CD4-positive, alpha-beta T cell (primary cell): ENCODE measurements around the gene OR52E1. TPM values are rescaled to one million over a fixed set of nuclear protein-coding genes. Genes with fewer than 3 reads are reported as not detected.

Experiments
- ATAC-seq: fragments of 200-7000 bp; cut with Tn5 transposase; one replicate; pipeline ENCODE4 v1.10.0; 2022; ENCODE audit warnings: mild to moderate bottlenecking; ENCODE audit not compliant: poor library complexity
- CTCF ChIA-PET: fragments of 350-600 bp; sonication (Branson Sonifier 250); formaldehyde crosslinking; loops from one replicate; lab custom pipeline; 2021; ENCODE audit warnings: antibody characterized with exemption, inconsistent platforms; lab: Charles Lee
- POLR2A ChIA-PET: fragments of 350-600 bp; sonication (Branson Sonifier 250); formaldehyde crosslinking; loops from one replicate; lab custom pipeline; 2021; ENCODE audit warnings: antibody characterized with exemption, inconsistent platforms; lab: Charles Lee
- DNase-seq, 14 experiments: peaks; one replicate each; pipeline ENCODE4 v3.0.0-alpha.2; 2013 to 2020; ENCODE audit warnings: mixed read lengths in 2 of 14
- H3K27ac ChIP-seq, 2 donors: one replicate each; pipeline versions ENCODE4 v1.5.1 to v1.7.0; 2013; ENCODE audit warnings: low read length in 2 of 2, low read depth in 1 of 2, mild to moderate bottlenecking in 1 of 2
- H3K27me3 ChIP-seq, 2 experiments: 1 replicate in 1 of 2; 2 replicates in 1 of 2; pipeline versions ENCODE4 v1.6.1 to v1.7.0; 2013; ENCODE audit warnings: low read length in 2 of 2, control low read depth in 1 of 2, mild to moderate bottlenecking in 1 of 2, moderate library complexity in 1 of 2; ENCODE audit not compliant: insufficient read depth in 2 of 2, control insufficient read depth in 1 of 2
- H3K36me3 ChIP-seq: one replicate; pipeline ENCODE4 v1.6.1; 2013; ENCODE audit warnings: low read length, control low read depth; ENCODE audit not compliant: insufficient read depth
- H3K4me1 ChIP-seq: one replicate; pipeline ENCODE4 v1.6.1; 2013; ENCODE audit warnings: low read length, control low read depth; ENCODE audit not compliant: insufficient read depth
- H3K4me3 ChIP-seq: one replicate; pipeline ENCODE4 v1.5.1; 2013; ENCODE audit warnings: mild to moderate bottlenecking, low read length, moderate library complexity
- H3K9me3 ChIP-seq, 2 experiments: 1 replicate in 1 of 2; 2 replicates in 1 of 2; pipeline versions ENCODE4 v1.6.1 to v1.7.0; 2013; ENCODE audit warnings: low read length in 2 of 2, mild to moderate bottlenecking in 2 of 2, control low read depth in 1 of 2, moderate library complexity in 1 of 2; ENCODE audit not compliant: control insufficient read depth in 1 of 2, insufficient read depth in 1 of 2
- H3K27ac Mint-ChIP-seq: one replicate; pipeline ENCODE4 v1.8.0; 2020; ENCODE audit warnings: mixed read lengths
- H3K27me3 Mint-ChIP-seq: one replicate; pipeline ENCODE4 v1.8.0; 2021; ENCODE audit warnings: mixed read lengths
- H3K36me3 Mint-ChIP-seq: one replicate; pipeline ENCODE4 v1.8.0; 2021; ENCODE audit warnings: low read depth, mixed read lengths
- H3K4me1 Mint-ChIP-seq: one replicate; pipeline ENCODE4 v1.8.0; 2021; ENCODE audit warnings: low read depth, mixed read lengths
- H3K4me3 Mint-ChIP-seq: one replicate; pipeline ENCODE4 v1.8.0; 2020; ENCODE audit warnings: mild to moderate bottlenecking, mixed read lengths
- H3K9me3 Mint-ChIP-seq: one replicate; pipeline ENCODE4 v1.8.0; 2020; ENCODE audit warnings: mixed read lengths
- intact Hi-C, 2 experiments: fragments of 100-400 bp; cut with DNase I in 1 of 2; cut with micrococcal nuclease in 1 of 2; formaldehyde crosslinking; loops; one replicate each; pipeline versions ENCODE4 v1.15.1 to v1.9.0; 2023 to 2025; cut with DNase I, micrococcal nuclease
- total RNA-seq, 174 experiments: library from RNA in 2 of 174; stranded (reverse) in 2 of 174; gene quantifications; one replicate each; pipeline ENCODE4 v1.2.3 and lab custom pipeline; 2021 to 2026
- TF ChIP-seq, protein P1 (sequence below): fragments of 200-600 bp; IDR thresholded peaks from one replicate; pipeline ENCODE4 v1.8.0; 2022; ENCODE audit warnings: antibody characterized with exemption, mild to moderate bottlenecking

Gene OR52E1
- total RNA-seq, 2 experiments from 2014 or later = not detected

DNA sequence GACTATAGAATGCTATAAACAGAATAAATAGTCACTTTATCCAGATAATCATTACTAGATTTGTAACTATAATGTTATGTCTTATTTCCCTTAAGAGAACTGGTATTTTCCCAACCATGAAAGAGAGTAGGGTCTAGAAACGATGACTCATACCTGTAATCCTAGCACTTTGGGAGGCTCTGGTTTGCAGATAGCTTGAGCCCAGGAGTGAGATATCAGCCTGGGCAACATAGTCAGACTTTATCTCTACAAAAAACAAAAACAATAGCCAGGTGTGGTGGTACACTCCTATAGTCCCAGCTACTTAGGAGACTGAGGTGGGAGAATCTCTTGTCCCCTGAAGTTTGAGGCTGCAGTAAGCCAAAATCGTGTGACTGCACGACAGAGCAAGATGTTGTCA, 37.9 kb downstream of the OR52E1 start:
- Histone ChIP-seq H3K9me3 (no peaks in the 10 kb centered on the region), H3K4me3 (no peak overlapping the region), H3K27ac (no peak overlapping the region), H3K4me1 (no peaks in the 10 kb centered on the region), H3K27me3 (peaks cover 0 to under 1% of the 10 kb centered on the region in 2 experiments), H3K36me3 (no peaks in the 10 kb centered on the region)
- intact Hi-C loops = no loop called here
- TF ChIP-seq, protein P1, sequence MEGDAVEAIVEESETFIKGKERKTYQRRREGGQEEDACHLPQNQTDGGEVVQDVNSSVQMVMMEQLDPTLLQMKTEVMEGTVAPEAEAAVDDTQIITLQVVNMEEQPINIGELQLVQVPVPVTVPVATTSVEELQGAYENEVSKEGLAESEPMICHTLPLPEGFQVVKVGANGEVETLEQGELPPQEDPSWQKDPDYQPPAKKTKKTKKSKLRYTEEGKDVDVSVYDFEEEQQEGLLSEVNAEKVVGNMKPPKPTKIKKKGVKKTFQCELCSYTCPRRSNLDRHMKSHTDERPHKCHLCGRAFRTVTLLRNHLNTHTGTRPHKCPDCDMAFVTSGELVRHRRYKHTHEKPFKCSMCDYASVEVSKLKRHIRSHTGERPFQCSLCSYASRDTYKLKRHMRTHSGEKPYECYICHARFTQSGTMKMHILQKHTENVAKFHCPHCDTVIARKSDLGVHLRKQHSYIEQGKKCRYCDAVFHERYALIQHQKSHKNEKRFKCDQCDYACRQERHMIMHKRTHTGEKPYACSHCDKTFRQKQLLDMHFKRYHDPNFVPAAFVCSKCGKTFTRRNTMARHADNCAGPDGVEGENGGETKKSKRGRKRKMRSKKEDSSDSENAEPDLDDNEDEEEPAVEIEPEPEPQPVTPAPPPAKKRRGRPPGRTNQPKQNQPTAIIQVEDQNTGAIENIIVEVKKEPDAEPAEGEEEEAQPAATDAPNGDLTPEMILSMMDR = no peak
- Mint-ChIP-seq H3K27ac (no peak overlapping the region), H3K4me1 (no peaks in the 10 kb centered on the region), H3K27me3 (peaks cover 6% of the 10 kb centered on the region), H3K36me3 (no peaks in the 10 kb centered on the region), H3K9me3 (no peaks in the 10 kb centered on the region), H3K4me3 (no peak overlapping the region)
- ChIA-PET POLR2A (no interaction called here), CTCF (no interaction called here)
- DNase-seq = no peak
- no peak for ATAC-seq

DNA sequence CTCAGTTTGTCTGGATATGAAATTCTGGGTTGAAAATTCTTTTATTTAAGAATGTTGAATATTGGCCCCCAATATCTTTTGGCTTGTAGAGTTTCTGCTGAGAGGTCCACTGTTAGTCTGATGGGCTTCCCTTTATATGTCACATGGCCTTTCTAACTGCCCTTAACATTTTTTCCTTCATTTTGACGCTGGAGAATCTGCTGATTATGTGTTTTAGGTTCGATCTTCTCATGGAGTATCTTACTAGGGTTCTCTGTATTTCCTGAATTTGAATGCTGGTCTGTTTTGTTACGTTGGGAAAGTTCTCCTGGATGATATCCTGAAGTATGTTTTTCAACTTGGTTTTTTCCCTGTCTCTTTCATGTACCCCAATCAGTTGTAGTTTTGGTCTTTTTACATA, 46.0 kb downstream of the OR52E1 start:
- no peak overlapping the region for H3K4me3 ChIP-seq
- H3K4me1 ChIP-seq = no peaks in the 10 kb centered on the region
- no peaks in the 10 kb centered on the region for H3K36me3 ChIP-seq
- POLR2A ChIA-PET = no interaction called here
- H3K27ac ChIP-seq = no peak overlapping the region
- TF ChIP-seq, protein P1 = no peak
- H3K4me3 Mint-ChIP-seq = no peak overlapping the region
- no peak overlapping the region for H3K27ac Mint-ChIP-seq
- CTCF ChIA-PET = no interaction called here
- no peak for DNase-seq
- intact Hi-C loops = no loop called here
- H3K4me1 Mint-ChIP-seq = no peaks in the 10 kb centered on the region
- H3K27me3 ChIP-seq = peaks cover 4 to 9% of the 10 kb centered on the region in 2 experiments
- no peaks in the 10 kb centered on the region for H3K9me3 ChIP-seq
- H3K9me3 Mint-ChIP-seq = no peaks in the 10 kb centered on the region
- H3K36me3 Mint-ChIP-seq = no peaks in the 10 kb centered on the region
- ATAC-seq = no peak
- peaks cover 31% of the 10 kb centered on the region for H3K27me3 Mint-ChIP-seq

DNA sequence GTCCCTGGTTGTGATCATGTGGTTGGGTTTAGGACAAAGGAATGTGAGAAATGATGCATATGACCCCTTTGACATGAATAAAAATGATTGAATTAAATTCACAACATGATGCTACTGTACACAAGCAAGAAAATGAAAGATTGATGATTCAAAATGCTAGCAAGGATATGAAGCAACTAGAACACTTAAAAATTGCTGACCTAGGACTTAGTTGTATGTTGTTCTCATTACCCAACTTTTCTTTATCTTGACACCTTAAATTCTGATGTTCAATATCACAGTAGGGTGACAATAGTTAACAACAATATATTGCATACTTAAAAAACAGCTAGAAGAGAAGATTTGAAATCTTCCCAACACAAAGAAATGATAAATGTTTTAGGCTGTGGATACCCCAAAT, 48.2 kb downstream of the OR52E1 start:
- no peak overlapping the region for H3K4me3 Mint-ChIP-seq
- POLR2A ChIA-PET = no interaction called here
- ATAC-seq (no peak), DNase-seq (no peak)
- no peaks in the 10 kb centered on the region for H3K9me3 Mint-ChIP-seq
- no peaks in the 10 kb centered on the region for H3K36me3 Mint-ChIP-seq
- intact Hi-C loops = no loop called here
- no peaks in the 10 kb centered on the region for H3K36me3 ChIP-seq
- H3K27ac ChIP-seq = no peak overlapping the region
- peaks cover 29% of the 10 kb centered on the region for H3K27me3 Mint-ChIP-seq
- H3K4me1 ChIP-seq = no peaks in the 10 kb centered on the region
- H3K4me3 ChIP-seq = no peak overlapping the region
- no peaks in the 10 kb centered on the region for H3K4me1 Mint-ChIP-seq
- CTCF ChIA-PET = interaction anchor here (0.7 kb wide), 1 partner anchor 20 kb away, joined by 3 read pairs; no protein-coding TSS in a partner anchor
- no peak overlapping the region for H3K27ac Mint-ChIP-seq
- TF ChIP-seq, protein P1 = no peak
- H3K9me3 ChIP-seq = no peaks in the 10 kb centered on the region
- peaks cover 4 to 9% of the 10 kb centered on the region in 2 experiments for H3K27me3 ChIP-seq
